NCI-H1417 treated with DMSO at 0.1 percent for 48 hours (cell line): ENCODE results near the gene RABGAP1L.

Experiments
- DNase-seq: peaks from one replicate; lab custom pipeline; 2025; lab: John Stamatoyannopoulos, UW

RABGAP1L gene

DNA sequence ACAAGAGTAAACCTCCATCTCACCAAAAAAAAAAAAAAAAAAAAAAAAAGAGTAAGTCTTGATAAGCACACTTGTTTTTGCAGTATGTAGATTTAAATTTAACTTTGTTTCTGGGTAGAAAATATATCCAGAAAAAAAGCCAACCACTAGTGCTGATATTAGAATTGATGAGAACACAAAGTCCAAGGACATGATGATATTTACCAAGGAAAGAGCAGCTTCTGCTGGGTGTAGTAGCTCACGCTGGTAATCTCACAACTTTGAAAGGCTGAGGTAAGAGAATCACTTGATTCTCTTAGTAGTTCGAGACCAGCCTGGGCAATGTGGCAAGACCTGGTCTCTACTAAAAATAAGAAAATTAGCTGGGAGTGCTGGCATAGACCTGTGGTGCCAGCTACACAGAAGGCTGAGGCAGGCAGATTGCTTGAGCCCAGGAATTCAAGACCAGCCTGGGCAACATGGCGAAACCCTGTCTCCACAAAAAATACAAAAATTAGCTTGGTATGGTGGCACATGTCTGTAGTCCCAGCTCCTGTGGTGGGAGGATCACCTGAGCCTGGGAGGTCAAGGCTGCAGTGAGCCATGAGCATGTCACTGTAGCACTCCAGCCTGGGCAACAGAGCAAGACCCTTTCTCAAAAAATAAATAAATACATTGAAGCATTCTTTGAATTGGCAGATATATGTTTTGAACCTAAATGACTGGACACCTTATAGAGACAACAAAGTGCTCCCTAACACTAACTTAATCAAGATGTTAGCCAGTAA is 776.8 kb downstream of the RABGAP1L start:
- DNase-seq: no peak

GRCh38 chr1:174938281-174939007 is 779.1 kb downstream of the RABGAP1L start:
- DNase-seq: no peak

DNA sequence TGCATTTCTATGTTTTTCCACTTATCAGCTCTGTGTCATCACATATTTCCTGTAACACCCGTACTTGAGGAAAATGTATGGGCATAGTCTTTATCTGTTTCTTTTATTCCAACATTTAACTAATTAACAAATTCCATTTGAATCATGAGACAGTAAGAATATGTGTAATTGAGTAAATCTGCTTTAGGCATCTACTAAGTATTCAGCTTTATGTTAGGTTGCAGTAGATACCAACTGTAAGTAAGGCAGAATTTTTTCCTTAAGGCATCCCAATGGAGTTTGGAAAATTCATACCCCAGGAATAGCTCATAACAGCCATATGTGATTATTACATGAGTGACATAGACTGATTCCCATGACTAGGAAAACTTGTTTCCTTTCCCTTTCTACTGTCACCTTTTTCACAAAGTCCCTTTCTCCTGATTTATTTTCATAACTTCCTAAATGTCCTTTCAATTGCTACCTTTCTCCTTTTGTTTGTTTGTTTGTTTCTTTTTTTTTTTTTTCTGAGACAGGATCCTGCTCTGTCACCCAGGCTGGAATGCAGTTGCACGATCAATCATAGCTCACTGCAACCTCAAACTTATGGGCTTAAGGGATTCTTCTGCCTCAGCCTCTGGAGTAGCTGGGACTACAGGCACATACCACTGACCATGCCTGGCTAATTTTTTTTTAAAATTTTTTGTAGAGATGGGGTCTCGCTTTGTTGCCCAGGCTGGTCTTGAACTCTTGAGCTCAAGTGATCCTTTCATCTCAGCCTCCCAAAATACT is 780.6 kb downstream of the RABGAP1L start:
- no peak for DNase-seq

DNA sequence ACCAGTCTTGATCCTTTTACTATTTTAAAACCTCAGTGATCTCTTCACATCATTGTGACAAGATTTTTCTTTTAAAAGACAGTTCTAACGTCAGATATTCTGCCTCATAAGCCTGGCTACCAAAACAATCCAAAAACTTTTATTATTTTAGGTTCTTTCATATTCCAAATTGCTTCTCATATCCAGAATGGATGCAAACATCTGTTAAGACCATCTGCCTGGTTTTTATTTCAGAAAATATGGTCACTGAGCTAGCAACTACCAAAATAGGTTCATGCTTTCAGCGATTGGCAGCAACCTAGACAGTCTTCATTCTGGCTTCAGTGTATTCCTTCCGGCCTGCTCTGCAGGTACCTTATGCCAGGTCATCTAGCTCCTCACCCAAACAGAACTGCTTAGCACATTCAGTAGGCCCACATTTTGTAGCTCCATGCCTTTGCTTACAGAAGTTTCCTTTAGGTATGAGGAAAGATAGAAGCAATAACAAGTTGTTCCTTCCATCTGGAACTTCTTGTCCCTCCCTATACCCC is 781.4 kb downstream of the RABGAP1L start:
- DNase-seq: no peak

- no peak for DNase-seq
These were observed 783.4 kb downstream of the RABGAP1L start for GRCh38 chr1:174942547-174943255.

DNA sequence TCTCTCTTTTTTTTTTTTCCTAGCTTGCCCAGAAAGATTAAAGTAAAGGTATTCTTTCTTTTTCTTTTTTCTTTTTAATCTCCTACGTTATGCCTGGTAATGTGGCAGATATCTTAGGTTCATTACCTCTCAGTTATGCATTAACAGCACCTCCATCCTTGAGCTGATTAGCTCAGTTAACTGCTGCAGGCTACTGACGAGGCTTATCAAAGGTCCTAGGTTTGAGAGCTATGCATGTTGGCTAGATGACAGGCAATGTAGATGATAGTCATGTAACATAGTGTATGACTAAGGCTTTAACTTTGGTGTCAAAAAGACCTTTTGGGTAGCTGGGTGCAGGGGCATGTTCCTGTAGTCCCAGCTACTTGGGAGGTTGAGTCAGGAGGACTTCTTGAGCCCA is 786.7 kb downstream of the RABGAP1L start:
- no peak for DNase-seq

- no peak for DNase-seq
These were observed 789.7 kb downstream of the RABGAP1L start for GRCh38 chr1:174949061-174949460.

DNA sequence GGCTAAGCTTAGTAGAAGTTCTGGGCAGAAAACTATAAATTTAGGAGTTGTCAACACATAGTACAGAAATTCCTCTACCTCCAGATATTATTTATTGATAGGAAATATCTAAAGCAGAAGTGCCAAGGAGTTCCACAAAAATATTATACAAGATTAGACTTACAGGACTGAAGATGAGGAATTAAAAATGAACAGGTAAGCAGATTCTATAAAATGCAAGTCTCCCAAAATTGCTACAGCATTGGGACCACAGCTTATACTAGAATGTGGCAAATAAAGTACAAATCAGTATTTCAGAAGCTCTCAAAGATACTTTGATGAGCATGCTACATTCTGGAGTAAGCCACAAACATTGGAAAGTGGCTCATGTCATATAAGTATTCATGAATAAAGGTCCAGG is 790.3 kb downstream of the RABGAP1L start:
- DNase-seq: no peak

DNA sequence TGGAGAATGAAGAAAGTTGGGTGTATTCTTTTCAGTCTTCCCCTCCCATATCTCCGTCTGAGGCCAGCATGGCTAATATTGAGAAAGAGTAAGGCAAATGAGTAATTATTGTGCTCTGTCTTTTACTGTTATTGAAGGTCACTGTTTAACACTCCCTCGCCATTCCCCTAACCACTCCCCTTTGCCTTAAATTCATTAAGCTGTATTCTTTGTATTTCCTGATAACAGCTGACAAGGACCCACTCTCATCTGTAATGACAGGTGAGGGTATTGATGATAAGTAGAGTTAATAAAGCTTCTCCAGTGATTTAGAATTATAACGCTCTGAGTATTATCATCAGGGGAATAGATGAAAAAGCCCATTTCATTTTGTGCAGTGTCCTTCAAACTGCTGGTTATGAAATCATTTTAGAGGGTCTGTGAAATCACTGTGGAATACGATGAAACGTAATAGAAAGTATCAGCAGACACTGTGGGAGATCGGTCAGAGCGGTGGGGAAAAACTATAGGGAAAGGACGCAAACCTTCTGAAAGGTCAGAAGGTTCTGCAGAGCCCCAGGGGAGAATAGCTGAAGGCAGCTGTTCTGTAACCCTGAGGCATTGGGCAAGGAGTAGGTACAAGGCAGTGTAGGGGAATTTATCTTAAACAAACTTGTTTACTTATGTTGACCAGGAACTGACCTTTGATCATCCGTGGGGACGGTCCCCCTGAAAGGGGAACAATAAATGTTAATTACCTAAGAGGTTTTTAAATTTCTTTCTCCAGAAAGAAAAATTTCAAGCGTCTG is 794.2 kb downstream of the RABGAP1L start:
- DNase-seq: no peak

- peak; percentile 69 for DNase-seq
These were observed 794.7 kb downstream of the RABGAP1L start for GRCh38 chr1:174954073-174954460.

DNA sequence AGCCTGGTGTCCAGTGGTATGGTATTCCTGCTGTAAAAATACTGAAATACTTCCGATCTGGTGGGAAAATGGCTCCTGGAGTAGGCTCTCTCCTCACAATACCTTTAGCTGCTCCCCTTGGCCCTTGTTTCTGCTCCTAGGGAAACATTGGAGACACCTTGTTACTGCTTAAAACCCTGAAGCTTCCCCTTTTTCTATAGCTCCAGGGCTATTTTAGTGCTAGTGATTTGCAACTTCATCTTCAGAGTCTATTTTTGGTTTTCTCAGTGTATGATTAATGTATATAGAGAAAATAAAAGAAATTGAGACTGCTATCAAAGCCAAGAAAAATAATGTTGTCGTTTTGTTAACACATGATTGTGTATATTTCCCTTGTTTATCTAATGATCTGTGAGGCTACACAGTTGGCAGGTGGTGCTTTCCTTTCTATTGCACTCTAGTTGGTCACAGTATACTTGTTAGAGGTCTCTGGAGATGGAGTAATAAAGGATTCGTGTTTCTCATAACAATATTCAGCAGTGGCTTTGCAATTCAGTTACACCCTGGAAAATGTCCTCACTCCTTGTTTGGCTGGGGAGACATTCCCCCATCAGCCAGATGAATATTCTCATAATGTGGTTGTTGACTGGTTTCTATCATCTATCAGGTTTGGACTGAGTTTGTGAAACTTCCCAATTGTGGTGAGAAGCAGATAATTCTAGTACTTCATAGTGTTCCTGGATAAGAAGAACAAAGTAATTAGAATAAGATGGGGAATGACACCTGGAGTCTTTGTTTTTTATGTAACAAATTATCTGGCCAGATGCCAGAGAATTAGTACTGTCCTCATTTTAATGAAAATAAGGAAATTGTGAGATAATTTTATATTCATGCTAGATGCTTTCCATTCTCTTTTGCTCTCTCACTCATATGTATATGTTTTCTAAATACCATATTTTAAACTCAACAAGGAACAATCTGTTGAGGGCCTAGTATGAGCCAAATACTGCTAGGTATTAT is 795.6 kb downstream of the RABGAP1L start:
- peak; percentile 24 for DNase-seq

- no peak for DNase-seq
These were observed 796.8 kb downstream of the RABGAP1L start for GRCh38 chr1:174956086-174956485.

DNA sequence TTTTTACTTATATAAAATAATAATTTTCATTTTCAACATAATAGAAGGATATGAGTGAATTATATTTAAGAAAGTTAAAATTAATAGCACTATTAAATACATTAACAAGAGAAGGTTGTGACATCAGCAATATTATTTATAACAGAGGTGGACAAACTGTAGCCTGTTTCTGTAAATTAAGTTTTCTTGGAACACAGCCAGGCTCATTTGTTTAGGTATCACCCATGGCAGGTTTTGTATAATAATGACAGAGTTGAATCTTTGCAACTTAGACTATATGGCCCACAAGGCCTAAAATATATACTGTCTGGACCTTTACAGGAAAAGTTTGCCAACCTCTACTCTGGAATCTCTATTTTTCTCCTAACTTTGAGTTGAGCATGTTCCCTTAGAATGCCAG is 797.7 kb downstream of the RABGAP1L start:
- no peak for DNase-seq

DNA sequence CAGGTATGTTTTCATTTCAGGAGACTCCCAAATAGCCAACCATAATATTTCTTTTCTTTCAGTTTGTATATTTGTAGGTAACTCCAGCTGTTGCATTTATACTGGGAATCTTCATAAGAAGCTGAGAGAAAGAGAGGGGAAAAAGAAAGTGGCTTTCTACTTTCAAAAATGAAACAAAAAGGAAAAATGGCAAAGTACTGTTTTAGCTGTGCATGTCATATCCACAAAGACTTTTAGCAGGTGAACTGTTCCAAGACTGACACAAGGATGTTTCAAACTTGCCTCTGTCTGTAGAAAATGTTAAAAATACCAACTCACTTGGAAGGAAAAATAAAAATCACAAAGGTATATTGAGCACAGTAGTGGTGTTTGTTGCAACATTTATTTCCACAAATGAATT is 798.5 kb downstream of the RABGAP1L start:
- no peak for DNase-seq

- DNase-seq: no peak
These were observed 799.1 kb downstream of the RABGAP1L start for GRCh38 chr1:174958396-174958795.

DNA sequence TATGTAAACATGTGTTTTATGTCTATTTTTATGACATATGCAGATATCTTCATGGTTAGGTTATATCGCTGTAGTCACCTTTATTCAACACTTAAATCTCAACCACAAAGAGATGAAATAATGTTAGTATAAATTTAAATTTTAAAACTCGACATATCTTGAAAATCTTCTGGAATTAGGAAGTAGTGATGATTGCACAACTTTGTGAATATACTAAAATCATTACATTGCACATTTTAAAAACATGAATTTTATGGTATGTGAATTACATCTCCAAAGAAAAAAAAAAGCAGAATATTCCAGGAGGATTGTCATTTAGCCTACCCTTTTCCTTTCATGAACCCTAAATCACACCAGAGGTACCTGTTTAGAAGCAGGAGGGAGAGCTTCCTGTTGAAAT is 801.0 kb downstream of the RABGAP1L start:
- no peak for DNase-seq

GRCh38 chr1:174963529-174964125 is 804.3 kb downstream of the RABGAP1L start:
- DNase-seq: no peak

GRCh38 chr1:174964261-174964971 is 805.1 kb downstream of the RABGAP1L start:
- DNase-seq: no peak

- no peak for DNase-seq
These were observed 805.6 kb downstream of the RABGAP1L start for GRCh38 chr1:174964972-174965361.
